ENCODE measurements around the gene RPTOR. TPM values are rescaled to one million over a fixed set of nuclear protein-coding genes. Genes with fewer than 3 reads are reported as not detected.
"Not testable (repeated sequence)": the region's sequence is repeated elsewhere in the genome, so short reads cannot be mapped to it uniquely, and the experiment has no call there.

RPTOR gene
- polyA plus RNA-seq, 1 donor from 2014 or later, result 8.0 TPM

DNA sequence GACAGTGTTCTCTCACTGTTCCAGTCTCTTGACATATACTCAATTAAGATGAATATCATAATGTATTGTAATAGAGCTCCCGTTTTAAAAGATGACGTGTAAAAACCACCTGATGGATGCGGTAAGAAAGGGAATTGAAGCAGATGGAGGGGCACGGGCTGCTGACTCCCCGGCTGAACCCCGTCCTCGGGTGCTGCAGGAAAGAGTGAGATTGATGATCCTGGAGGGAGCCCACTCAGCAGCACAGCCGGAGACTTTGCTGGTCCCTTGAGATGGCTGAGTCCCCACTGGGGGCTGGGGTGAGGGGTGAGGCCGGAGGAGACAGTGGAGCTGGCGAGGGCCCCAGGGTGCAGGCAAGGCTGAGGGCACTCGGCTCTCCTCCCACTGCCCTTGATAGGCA is 217.4 kb downstream of the RPTOR start:
- no peaks in the 10 kb centered on the region for H3K79me2 ChIP-seq (replicated peaks; ENCODE audit: insufficient read depth, low read length)
- no peak overlapping the region for H3K9ac ChIP-seq (ENCODE audit: low read length)
- no peak overlapping the region for H2AFZ ChIP-seq (ENCODE audit: low read depth, low read length)

GRCh38 chr17:80763293-80763867 is 218.7 kb downstream of the RPTOR start:
- H3K27me3 ChIP-seq (ENCODE audit: insufficient read depth, low read depth, low read length), result no peaks in the 10 kb centered on the region

More for the DNA sequence above, 217.4 kb downstream of the RPTOR start:
- Histone ChIP-seq H3K27ac (ENCODE audit: low read length) (no peak overlapping the region), H3F3A (ENCODE audit: insufficient read depth, low read length, poor library complexity, severe bottlenecking) (no peaks in the 10 kb centered on the region), H3K36me3 (ENCODE audit: insufficient read depth, low read length) (no peaks in the 10 kb centered on the region), H4K20me1 (ENCODE audit: insufficient read depth) (no peaks in the 10 kb centered on the region), H3K9me3 (ENCODE audit: low read length) (no peaks in the 10 kb centered on the region), H3K4me3 (ENCODE audit: low read length) (no peak overlapping the region), H3K4me2 (ENCODE audit: low read length) (no peak overlapping the region), H3K9me2 (ENCODE audit: insufficient read depth, low read length) (no peaks in the 10 kb centered on the region), H3K27me3 (ENCODE audit: insufficient read depth, low read depth, low read length) (no peaks in the 10 kb centered on the region)
- no peak for TF ChIP-seq EP300 (conservative IDR thresholded peaks at IDR 0.05; ENCODE audit: poor library complexity, severe bottlenecking)
- TF ChIP-seq MXI1 (conservative IDR thresholded peaks at IDR 0.05; ENCODE audit: poor library complexity, severe bottlenecking), result no peak
- no peak for TF ChIP-seq EZH2 (IDR thresholded peaks at IDR 0.05; ENCODE audit: borderline replicate concordance, insufficient read depth, low read length, poor library complexity, severe bottlenecking)

GRCh38 chr17:80764627-80765145 is 220.0 kb downstream of the RPTOR start:
- not testable (repeated sequence) for H3K4me2 ChIP-seq (ENCODE audit: low read length); H3K9me2 ChIP-seq (ENCODE audit: insufficient read depth, low read length); H3K9ac ChIP-seq (ENCODE audit: low read length); H2AFZ ChIP-seq (ENCODE audit: low read depth, low read length); H3F3A ChIP-seq (ENCODE audit: insufficient read depth, low read length, poor library complexity, severe bottlenecking); H4K20me1 ChIP-seq (ENCODE audit: insufficient read depth); H3K36me3 ChIP-seq (ENCODE audit: insufficient read depth, low read length); H3K79me2 ChIP-seq (replicated peaks; ENCODE audit: insufficient read depth, low read length); H3K27me3 ChIP-seq (ENCODE audit: insufficient read depth, low read depth, low read length); H3K27ac ChIP-seq (ENCODE audit: low read length); H3K4me3 ChIP-seq (ENCODE audit: low read length); H3K9me3 ChIP-seq (ENCODE audit: low read length)

More at GRCh38 chr17:80763293-80763867, 218.7 kb downstream of the RPTOR start:
- Histone ChIP-seq H3K4me2 (ENCODE audit: low read length) (no peak overlapping the region), H2AFZ (ENCODE audit: low read depth, low read length) (no peak overlapping the region), H3K79me2 (replicated peaks; ENCODE audit: insufficient read depth, low read length) (no peaks in the 10 kb centered on the region), H3K4me3 (ENCODE audit: low read length) (no peak overlapping the region), H3K36me3 (ENCODE audit: insufficient read depth, low read length) (no peaks in the 10 kb centered on the region), H3F3A (ENCODE audit: insufficient read depth, low read length, poor library complexity, severe bottlenecking) (no peaks in the 10 kb centered on the region), H3K9ac (ENCODE audit: low read length) (no peak overlapping the region), H3K9me3 (ENCODE audit: low read length) (no peaks in the 10 kb centered on the region), H4K20me1 (ENCODE audit: insufficient read depth) (no peaks in the 10 kb centered on the region), H3K27ac (ENCODE audit: low read length) (no peak overlapping the region), H3K9me2 (ENCODE audit: insufficient read depth, low read length) (no peaks in the 10 kb centered on the region)
- TF ChIP-seq, protein P1, sequence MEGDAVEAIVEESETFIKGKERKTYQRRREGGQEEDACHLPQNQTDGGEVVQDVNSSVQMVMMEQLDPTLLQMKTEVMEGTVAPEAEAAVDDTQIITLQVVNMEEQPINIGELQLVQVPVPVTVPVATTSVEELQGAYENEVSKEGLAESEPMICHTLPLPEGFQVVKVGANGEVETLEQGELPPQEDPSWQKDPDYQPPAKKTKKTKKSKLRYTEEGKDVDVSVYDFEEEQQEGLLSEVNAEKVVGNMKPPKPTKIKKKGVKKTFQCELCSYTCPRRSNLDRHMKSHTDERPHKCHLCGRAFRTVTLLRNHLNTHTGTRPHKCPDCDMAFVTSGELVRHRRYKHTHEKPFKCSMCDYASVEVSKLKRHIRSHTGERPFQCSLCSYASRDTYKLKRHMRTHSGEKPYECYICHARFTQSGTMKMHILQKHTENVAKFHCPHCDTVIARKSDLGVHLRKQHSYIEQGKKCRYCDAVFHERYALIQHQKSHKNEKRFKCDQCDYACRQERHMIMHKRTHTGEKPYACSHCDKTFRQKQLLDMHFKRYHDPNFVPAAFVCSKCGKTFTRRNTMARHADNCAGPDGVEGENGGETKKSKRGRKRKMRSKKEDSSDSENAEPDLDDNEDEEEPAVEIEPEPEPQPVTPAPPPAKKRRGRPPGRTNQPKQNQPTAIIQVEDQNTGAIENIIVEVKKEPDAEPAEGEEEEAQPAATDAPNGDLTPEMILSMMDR (IDR thresholded peaks at IDR 0.05; ENCODE audit: poor library complexity, severe bottlenecking), result no peak
- TF ChIP-seq EZH2 (IDR thresholded peaks at IDR 0.05; ENCODE audit: borderline replicate concordance, insufficient read depth, low read length, poor library complexity, severe bottlenecking) (no peak), TAF1 (IDR thresholded peaks at IDR 0.05; ENCODE audit: low read depth) (no peak), EP300 (conservative IDR thresholded peaks at IDR 0.05; ENCODE audit: poor library complexity, severe bottlenecking) (no peak), RAD21 (conservative IDR thresholded peaks at IDR 0.05) (no peak), MXI1 (conservative IDR thresholded peaks at IDR 0.05; ENCODE audit: poor library complexity, severe bottlenecking) (no peak), SMC3 (conservative IDR thresholded peaks at IDR 0.05; ENCODE audit: poor library complexity) (no peak), REST (IDR thresholded peaks at IDR 0.05; ENCODE audit: borderline replicate concordance) (no peak), POLR2AphosphoS5 (IDR thresholded peaks at IDR 0.05) (no peak)
